DMS53 (cell line): Measurements from ENCODE around the gene ABHD16A.

Experiments used
- DNase-seq: peaks from one replicate; lab custom pipeline; 2025; lab: John Stamatoyannopoulos, UW

The ABHD16A gene

DNA sequence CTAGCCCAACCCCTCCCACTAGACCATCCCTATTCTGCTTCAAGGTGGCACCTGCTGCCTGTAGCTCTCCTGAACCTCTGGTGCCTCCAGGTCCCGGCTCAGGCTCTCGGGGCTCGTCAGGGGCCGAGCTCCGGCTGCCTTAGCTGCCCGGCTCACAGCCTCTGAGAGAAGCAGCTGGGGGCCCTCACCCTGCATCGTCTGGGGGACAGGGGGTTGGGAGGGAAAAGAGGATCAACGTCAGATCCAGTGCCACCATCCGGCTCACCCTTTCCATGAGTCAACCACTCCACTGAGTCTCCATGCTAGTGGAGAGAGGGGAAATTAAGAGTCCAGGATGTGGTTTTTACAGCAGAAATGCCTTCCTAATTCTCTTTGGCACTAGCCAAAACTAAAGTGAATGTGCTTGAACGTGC lies 63.7 kb downstream of the ABHD16A start:
- DNase-seq, result no peak

DNA sequence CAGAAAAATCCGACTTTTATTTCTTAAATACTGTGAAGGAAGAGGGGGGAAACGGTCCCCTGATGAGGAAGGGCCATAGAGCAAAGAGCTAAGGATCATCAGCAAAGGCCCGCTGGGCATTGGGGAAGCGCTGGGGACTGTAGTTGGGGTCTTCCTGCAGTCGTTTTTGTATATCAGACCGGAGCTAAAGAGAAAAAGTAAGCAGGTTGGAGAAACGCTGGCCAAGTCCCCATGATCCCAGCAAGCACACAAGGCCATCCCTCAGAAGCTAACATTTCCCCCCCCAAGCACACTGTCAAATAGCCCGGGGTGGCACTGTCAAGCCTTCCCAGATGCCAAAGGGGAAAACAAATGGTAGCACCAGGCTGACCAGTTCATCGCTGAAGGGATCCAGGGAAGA lies 64.1 kb downstream of the ABHD16A start:
- no peak for DNase-seq
